HL-60 (cell line): Measurements from ENCODE around the gene ZNRF3.

Experiments used
- GABPA ChIP-seq: IDR thresholded peaks from 2 replicates; pipeline ENCODE4 v1.6.1; 2012; ENCODE audit warnings: low read depth
- POLR2AphosphoS5 ChIP-seq: IDR thresholded peaks from 2 replicates; pipeline ENCODE4 v1.6.1; 2012; ENCODE audit warnings: low read depth
- SPI1 ChIP-seq: IDR thresholded peaks from 2 replicates; pipeline ENCODE4 v1.6.1; 2012; ENCODE audit warnings: low read depth, mild to moderate bottlenecking, borderline replicate concordance
- TF ChIP-seq, protein P1 (sequence below): IDR thresholded peaks from one replicate; pipeline ENCODE4 v1.5.1; 2011; ENCODE audit warnings: low read length, control low read depth, inconsistent platforms; ENCODE audit not compliant: insufficient read depth
- TF ChIP-seq, protein P2 (sequence below): IDR thresholded peaks from 2 replicates; pipeline ENCODE4 v1.6.1; 2012; ENCODE audit warnings: low read depth; ENCODE audit not compliant: insufficient replicate concordance

DNA sequence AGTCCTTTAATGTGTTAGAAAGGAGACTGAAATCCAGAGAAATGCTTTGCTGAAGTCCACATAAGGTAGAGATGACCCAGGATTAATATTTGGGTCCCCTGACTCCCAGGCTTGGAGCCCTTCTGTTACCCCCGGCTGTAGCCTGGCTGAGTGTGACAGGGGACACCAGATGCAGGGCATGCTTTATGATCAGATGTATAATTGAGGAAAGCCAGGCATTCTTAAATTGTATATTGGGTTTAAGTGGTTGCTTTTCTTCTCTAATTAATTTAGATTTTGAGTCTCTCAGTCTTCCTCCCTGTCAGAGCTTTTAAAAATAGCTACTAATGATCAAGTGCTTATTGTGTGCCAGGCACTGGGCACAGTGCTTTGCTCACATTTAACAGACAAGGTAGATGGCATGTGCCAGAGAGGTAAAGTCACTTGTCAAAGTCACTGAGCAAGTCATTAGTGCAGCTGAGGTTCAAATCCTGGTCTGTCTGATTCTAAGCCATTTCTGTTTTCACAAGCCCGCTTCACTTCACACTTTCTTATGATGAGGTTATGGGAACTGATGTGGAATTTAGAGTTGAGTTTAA, 7.9 kb downstream of the ZNRF3 start:
- TF ChIP-seq, protein P1, sequence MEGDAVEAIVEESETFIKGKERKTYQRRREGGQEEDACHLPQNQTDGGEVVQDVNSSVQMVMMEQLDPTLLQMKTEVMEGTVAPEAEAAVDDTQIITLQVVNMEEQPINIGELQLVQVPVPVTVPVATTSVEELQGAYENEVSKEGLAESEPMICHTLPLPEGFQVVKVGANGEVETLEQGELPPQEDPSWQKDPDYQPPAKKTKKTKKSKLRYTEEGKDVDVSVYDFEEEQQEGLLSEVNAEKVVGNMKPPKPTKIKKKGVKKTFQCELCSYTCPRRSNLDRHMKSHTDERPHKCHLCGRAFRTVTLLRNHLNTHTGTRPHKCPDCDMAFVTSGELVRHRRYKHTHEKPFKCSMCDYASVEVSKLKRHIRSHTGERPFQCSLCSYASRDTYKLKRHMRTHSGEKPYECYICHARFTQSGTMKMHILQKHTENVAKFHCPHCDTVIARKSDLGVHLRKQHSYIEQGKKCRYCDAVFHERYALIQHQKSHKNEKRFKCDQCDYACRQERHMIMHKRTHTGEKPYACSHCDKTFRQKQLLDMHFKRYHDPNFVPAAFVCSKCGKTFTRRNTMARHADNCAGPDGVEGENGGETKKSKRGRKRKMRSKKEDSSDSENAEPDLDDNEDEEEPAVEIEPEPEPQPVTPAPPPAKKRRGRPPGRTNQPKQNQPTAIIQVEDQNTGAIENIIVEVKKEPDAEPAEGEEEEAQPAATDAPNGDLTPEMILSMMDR = no peak
- TF ChIP-seq POLR2AphosphoS5 (no peak), SPI1 (no peak), GABPA (no peak)
- TF ChIP-seq, protein P2, sequence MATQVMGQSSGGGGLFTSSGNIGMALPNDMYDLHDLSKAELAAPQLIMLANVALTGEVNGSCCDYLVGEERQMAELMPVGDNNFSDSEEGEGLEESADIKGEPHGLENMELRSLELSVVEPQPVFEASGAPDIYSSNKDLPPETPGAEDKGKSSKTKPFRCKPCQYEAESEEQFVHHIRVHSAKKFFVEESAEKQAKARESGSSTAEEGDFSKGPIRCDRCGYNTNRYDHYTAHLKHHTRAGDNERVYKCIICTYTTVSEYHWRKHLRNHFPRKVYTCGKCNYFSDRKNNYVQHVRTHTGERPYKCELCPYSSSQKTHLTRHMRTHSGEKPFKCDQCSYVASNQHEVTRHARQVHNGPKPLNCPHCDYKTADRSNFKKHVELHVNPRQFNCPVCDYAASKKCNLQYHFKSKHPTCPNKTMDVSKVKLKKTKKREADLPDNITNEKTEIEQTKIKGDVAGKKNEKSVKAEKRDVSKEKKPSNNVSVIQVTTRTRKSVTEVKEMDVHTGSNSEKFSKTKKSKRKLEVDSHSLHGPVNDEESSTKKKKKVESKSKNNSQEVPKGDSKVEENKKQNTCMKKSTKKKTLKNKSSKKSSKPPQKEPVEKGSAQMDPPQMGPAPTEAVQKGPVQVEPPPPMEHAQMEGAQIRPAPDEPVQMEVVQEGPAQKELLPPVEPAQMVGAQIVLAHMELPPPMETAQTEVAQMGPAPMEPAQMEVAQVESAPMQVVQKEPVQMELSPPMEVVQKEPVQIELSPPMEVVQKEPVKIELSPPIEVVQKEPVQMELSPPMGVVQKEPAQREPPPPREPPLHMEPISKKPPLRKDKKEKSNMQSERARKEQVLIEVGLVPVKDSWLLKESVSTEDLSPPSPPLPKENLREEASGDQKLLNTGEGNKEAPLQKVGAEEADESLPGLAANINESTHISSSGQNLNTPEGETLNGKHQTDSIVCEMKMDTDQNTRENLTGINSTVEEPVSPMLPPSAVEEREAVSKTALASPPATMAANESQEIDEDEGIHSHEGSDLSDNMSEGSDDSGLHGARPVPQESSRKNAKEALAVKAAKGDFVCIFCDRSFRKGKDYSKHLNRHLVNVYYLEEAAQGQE = no peak
